C4-2B (cell line): Measurements from ENCODE around the gene SURF1.

ENCODE experiments used
- CTCF ChIP-seq: fragments of 450-650 bp; conservative IDR thresholded peaks from 2 replicates; pipeline ENCODE4 v1.5.1; 2017; ENCODE audit warnings: mild to moderate bottlenecking
- ZFX ChIP-seq: fragments of 450-650 bp; IDR thresholded peaks from 2 replicates; pipeline ENCODE4 v1.6.1; 2017

DNA sequence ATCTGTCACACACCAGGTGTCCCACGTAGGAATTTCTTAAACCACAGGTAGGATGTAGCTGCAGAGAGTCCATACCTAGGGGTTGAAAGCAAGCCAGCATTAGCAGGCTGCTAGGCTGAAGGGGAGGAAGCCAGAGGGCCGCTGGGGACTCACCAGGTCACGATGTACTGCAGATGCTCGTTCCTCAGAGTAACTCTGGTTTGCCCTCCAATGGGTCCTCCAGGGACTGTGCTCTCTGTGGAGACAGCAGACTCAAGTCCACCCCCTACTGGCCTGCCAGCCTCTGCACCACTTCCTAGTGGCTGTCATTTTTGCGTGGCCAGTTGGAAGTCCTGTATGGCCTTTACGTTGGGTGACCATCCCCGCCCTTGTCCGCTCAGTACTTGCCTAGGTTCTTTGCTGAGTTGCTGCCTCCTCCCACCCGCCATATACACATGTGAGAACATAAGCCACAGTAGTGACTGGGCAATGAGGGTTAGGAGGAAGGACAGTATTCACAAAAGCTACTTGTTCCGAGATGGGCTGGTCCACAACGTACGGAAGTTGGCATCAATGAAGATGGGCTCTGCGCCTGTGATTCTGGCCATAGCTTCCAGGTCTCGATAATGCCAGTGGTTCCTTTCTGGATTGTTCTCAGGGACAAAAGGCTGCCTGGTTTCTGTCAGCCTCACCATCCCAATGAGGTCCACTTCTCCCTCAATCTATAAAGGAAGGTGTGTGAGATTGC lies 4.2 kb downstream of the SURF1 start:
- TF ChIP-seq CTCF (peak; percentile 84), ZFX (no peak)
